Gastrocnemius medialis (tissue), 4 donors: Measurements from ENCODE around the gene CENPX.

Source experiments
- CTCF ChIP-seq, 5 experiments: fragments of 450-650 bp in 3 of 5; fragments of 200-600 bp in 2 of 5; sonication (generic) in 2 of 5; IDR thresholded peaks in 4 of 5; conservative IDR thresholded peaks in 1 of 5; 1 replicate in 4 of 5; 2 replicates in 1 of 5; pipeline ENCODE4 v1.5.1; 2016 to 2019; ENCODE audit warnings: antibody characterized with exemption in 5 of 5, mild to moderate bottlenecking in 3 of 5, moderate library complexity in 3 of 5
- POLR2A ChIP-seq, 2 donors: fragments of 450-650 bp; IDR thresholded peaks; one replicate each; pipeline ENCODE4 v1.6.1; 2017; ENCODE audit warnings: antibody characterized with exemption in 2 of 2, mild to moderate bottlenecking in 2 of 2, moderate library complexity in 2 of 2

GRCh38 chr17:82014432-82014831 is 8.2 kb downstream of the CENPX start:
- TF ChIP-seq CTCF (IDR thresholded peaks at IDR 0.05 in 4 of 5, conservative IDR thresholded peaks at IDR 0.05 in 1 of 5) (no peak), POLR2A (IDR thresholded peaks at IDR 0.05) (no peak)
